22Rv1 (cell line): ENCODE data around the gene EPS8L2.

ENCODE experiments used
- CTCF ChIP-seq: fragments of 450-650 bp; IDR thresholded peaks from 2 replicates; pipeline ENCODE4 v1.5.1; 2017; ENCODE audit warnings: mild to moderate bottlenecking
- ZFX ChIP-seq: fragments of 450-650 bp; IDR thresholded peaks from 2 replicates; pipeline ENCODE4 v1.6.1; 2017; ENCODE audit warnings: antibody characterized with exemption, borderline replicate concordance

GRCh38 chr11:706439-706956, 467 bp downstream of the EPS8L2 start:
- TF ChIP-seq CTCF (no peak), ZFX (no peak)
